ENCODE data around the gene GJB3.

The GJB3 gene

DNA sequence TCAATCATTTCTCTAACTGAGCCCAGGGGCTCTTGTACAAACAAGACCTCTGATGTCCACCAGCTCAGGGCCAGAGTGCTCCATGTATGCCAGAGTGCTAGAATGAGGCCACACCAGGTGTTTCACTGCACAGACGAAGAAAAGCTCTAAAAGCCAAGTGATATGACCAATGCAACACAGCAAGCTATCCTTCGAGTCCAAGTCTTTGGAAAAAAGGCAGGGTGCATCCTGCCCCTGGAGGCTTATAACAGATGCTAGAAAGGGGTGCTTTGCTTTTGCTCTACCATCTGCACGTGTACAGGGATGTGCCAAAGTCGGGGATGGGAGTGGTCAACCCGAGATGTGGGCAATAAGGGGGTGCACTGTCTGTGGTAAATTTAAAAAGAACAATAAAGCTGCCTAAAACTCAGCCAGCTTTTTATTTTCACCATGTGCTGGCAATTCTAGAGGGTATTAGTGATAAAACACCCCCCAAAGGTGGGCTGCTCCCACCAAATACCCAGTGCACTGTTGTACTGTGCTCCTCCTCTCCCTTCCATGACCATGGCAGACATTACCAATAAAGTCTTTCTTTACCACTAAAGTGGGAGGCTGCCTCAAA, 46.4 kb downstream of the GJB3 start:
- no peak for DNase-seq

- no peak for DNase-seq
These were observed 47.6 kb downstream of the GJB3 start for GRCh38 chr1:34828611-34829010.

DNA sequence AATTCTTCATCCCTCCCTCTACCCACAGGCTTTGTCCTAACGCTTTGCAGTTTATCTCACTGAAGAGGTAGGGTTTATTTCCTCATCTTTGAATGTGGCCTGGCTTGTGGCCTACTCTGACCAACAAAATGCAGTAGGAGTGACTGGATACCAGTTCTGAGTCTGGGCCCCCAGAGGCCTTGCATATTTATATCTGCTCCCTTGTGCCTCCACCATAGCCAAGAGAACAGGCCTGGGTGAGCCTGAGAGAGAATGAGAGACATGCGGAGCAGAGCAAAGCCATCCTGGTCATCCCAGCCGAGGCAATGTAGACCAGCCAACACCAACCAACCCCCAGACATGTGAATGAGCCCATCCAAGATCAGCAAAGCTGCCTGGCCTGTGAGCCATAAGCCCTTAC, 48.2 kb downstream of the GJB3 start:
- no peak for DNase-seq

GRCh38 chr1:34831721-34832246, 50.8 kb downstream of the GJB3 start:
- DNase-seq, result no peak

- no peak for DNase-seq
These were observed 52.7 kb downstream of the GJB3 start for GRCh38 chr1:34833711-34834110.
